Mesothelial cell of epicardium (in vitro differentiated cells): Measurements from ENCODE around the gene C12orf57. TPM values are rescaled to one million over a fixed set of nuclear protein-coding genes. Genes with fewer than 3 reads are reported as not detected.
A peak's percentile ranks its signal among the peaks of the same experiment; 100 is the strongest.

Experiments
- DNase-seq, 2 experiments: peaks; one replicate each; pipeline ENCODE4 v3.0.0; 2021; ENCODE audit warnings: low spot score in 2 of 2; ENCODE audit not compliant: unreplicated experiment in 2 of 2
- H3K27ac Mint-ChIP-seq: 2 replicates; pipeline ENCODE4 v1.8.0; 2021; ENCODE audit warnings: mixed read lengths
- H3K27me3 Mint-ChIP-seq: 2 replicates; pipeline ENCODE4 v1.8.0; 2021; ENCODE audit warnings: low read depth, mixed read lengths
- H3K36me3 Mint-ChIP-seq: 2 replicates; pipeline ENCODE4 v1.8.0; 2021; ENCODE audit warnings: mixed read lengths
- H3K4me1 Mint-ChIP-seq: 2 replicates; pipeline ENCODE4 v1.8.0; 2021; ENCODE audit warnings: mixed read lengths
- H3K4me3 Mint-ChIP-seq: 2 replicates; pipeline ENCODE4 v1.8.0; 2021; ENCODE audit warnings: mild to moderate bottlenecking, moderate library complexity, mixed read lengths
- H3K9me3 Mint-ChIP-seq: 2 replicates; pipeline ENCODE4 v1.8.0; 2021; ENCODE audit warnings: mixed read lengths
- CTCF ChIP-seq: fragments of 200-600 bp; sonication (generic); IDR thresholded peaks from one replicate; pipeline ENCODE4 v1.5.0; 2021; ENCODE audit warnings: antibody characterized with exemption; ENCODE audit not compliant: unreplicated experiment
- total RNA-seq: library from RNA; stranded (reverse); gene quantifications from 3 replicates; pipeline ENCODE4 v1.2.1, GENCODE V29; 2021

C12orf57 gene
- total RNA-seq, 1 donor from 2014 or later, result 203 TPM

- H3K4me3 Mint-ChIP-seq, result peak overlapping the region; percentile 94
- H3K9me3 Mint-ChIP-seq, result no peaks in the 10 kb centered on the region
- no peak for TF ChIP-seq CTCF
- no peaks in the 10 kb centered on the region for H3K27me3 Mint-ChIP-seq
- H3K4me1 Mint-ChIP-seq, result peaks cover 34% of the 10 kb centered on the region
- peaks cover 3% of the 10 kb centered on the region for H3K36me3 Mint-ChIP-seq
- DNase-seq, result peak; percentile 82 to 90
- H3K27ac Mint-ChIP-seq, result peak overlapping the region; percentile 68
These were observed 2.5 kb downstream of the C12orf57 start for GRCh38 chr12:6946033-6946919.

GRCh38 chr12:6946920-6947374, 3.1 kb downstream of the C12orf57 start:
- Mint-ChIP-seq H3K27me3 (no peaks in the 10 kb centered on the region), H3K9me3 (no peaks in the 10 kb centered on the region), H3K27ac (peak overlapping the region; percentile 68), H3K36me3 (no peaks in the 10 kb centered on the region), H3K4me1 (peaks cover 34% of the 10 kb centered on the region), H3K4me3 (peak overlapping the region; percentile 94)
- DNase-seq, result no peak
- TF ChIP-seq CTCF, result no peak

- peaks cover 34% of the 10 kb centered on the region for H3K4me1 Mint-ChIP-seq
- H3K27me3 Mint-ChIP-seq, result no peaks in the 10 kb centered on the region
- H3K9me3 Mint-ChIP-seq, result no peaks in the 10 kb centered on the region
- no peak overlapping the region for H3K4me3 Mint-ChIP-seq
- TF ChIP-seq CTCF, result no peak
- DNase-seq, result no peak
- no peak overlapping the region for H3K27ac Mint-ChIP-seq
- no peaks in the 10 kb centered on the region for H3K36me3 Mint-ChIP-seq
These were observed 3.8 kb downstream of the C12orf57 start for GRCh38 chr12:6947615-6948014.

GRCh38 chr12:6948873-6949594, 5.2 kb downstream of the C12orf57 start:
- no peaks in the 10 kb centered on the region for H3K27me3 Mint-ChIP-seq
- H3K4me3 Mint-ChIP-seq, result no peak overlapping the region
- no peak overlapping the region for H3K27ac Mint-ChIP-seq
- DNase-seq, result no peak
- no peaks in the 10 kb centered on the region for H3K9me3 Mint-ChIP-seq
- no peak for TF ChIP-seq CTCF
- no peaks in the 10 kb centered on the region for H3K36me3 Mint-ChIP-seq
- peaks cover 27% of the 10 kb centered on the region for H3K4me1 Mint-ChIP-seq

DNA sequence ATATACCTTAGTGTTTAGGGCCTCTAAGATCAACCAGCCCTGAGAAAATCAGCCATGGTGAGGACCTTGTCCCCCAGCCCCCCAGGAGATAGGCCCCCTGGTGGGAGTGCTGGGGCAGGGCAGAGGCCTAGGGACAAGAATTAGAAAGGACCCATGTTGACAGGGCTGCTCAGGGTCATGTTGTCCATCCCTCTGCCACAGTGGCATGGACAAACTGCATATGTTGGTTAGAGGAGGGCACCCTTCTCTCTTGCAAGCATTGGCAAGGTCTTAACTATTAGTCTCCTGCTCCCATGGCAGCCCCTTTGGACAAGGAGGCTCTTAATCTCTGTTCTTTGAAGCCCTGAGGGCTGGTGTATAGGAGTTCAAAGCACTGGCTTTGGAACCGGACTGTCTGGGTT, 6.6 kb downstream of the C12orf57 start:
- Mint-ChIP-seq H3K36me3 (no peaks in the 10 kb centered on the region), H3K4me3 (no peak overlapping the region), H3K9me3 (no peaks in the 10 kb centered on the region), H3K4me1 (peaks cover 17% of the 10 kb centered on the region), H3K27me3 (no peaks in the 10 kb centered on the region), H3K27ac (no peak overlapping the region)
- no peak for TF ChIP-seq CTCF
- no peak for DNase-seq
